CD4-positive, alpha-beta memory T cell (primary cell): ENCODE measurements around the gene LSM5. TPM values are rescaled to one million over a fixed set of nuclear protein-coding genes. Genes with fewer than 3 reads are reported as not detected.
A peak's percentile ranks its signal among the peaks of the same experiment; 100 is the strongest.

Source experiments
- CTCF ChIA-PET: fragments of 350-600 bp; sonication (Branson Sonifier 250); formaldehyde crosslinking; loops from one replicate; lab custom pipeline; 2021; ENCODE audit warnings: inconsistent platforms; ENCODE audit not compliant: partially characterized antibody; lab: Charles Lee
- POLR2A ChIA-PET: fragments of 350-600 bp; sonication (Branson Sonifier 250); formaldehyde crosslinking; loops from one replicate; lab custom pipeline; 2021; ENCODE audit not compliant: partially characterized antibody; lab: Charles Lee
- DNase-seq, 5 donors: peaks; one replicate each; pipeline versions ENCODE4 v3.0.0 to v3.0.0-alpha.2; 2020 to 2022; ENCODE audit warnings: mixed read lengths in 1 of 5
- H3K27ac ChIP-seq: one replicate; pipeline ENCODE4 v1.7.0; 2013; ENCODE audit warnings: low read depth, low read length
- H3K27me3 ChIP-seq: 2 replicates; pipeline ENCODE4 v1.7.0; 2013; ENCODE audit warnings: mild to moderate bottlenecking, low read length, moderate library complexity; ENCODE audit not compliant: insufficient read depth
- H3K36me3 ChIP-seq: 2 replicates; pipeline ENCODE4 v1.7.0; 2013; ENCODE audit warnings: mild to moderate bottlenecking, low read length, moderate library complexity; ENCODE audit not compliant: insufficient read depth
- H3K4me1 ChIP-seq: 2 replicates; pipeline ENCODE4 v1.7.0; 2013; ENCODE audit warnings: mild to moderate bottlenecking, low read length, moderate library complexity; ENCODE audit not compliant: insufficient read depth
- H3K4me3 ChIP-seq, 2 donors: one replicate each; pipeline ENCODE4 v1.7.0; 2013; ENCODE audit warnings: low read length in 2 of 2, mild to moderate bottlenecking in 1 of 2
- H3K9me3 ChIP-seq, 2 donors: one replicate each; pipeline ENCODE4 v1.7.0; 2013; ENCODE audit warnings: low read length in 2 of 2, control low read depth in 1 of 2; ENCODE audit not compliant: control insufficient read depth in 1 of 2
- H3K27ac Mint-ChIP-seq, 7 donors: one replicate each; pipeline ENCODE4 v1.8.0; 2020 to 2021; ENCODE audit warnings: mixed read lengths in 7 of 7, mild to moderate bottlenecking in 6 of 7, inconsistent platforms in 3 of 7, moderate library complexity in 3 of 7
- H3K27me3 Mint-ChIP-seq, 2 donors: one replicate each; pipeline ENCODE4 v1.8.0; 2020 to 2021; ENCODE audit warnings: mixed read lengths in 2 of 2
- H3K36me3 Mint-ChIP-seq, 2 donors: one replicate each; pipeline ENCODE4 v1.8.0; 2020 to 2021; ENCODE audit warnings: mixed read lengths in 2 of 2, inconsistent platforms in 1 of 2, mild to moderate bottlenecking in 1 of 2
- H3K4me1 Mint-ChIP-seq, 4 donors: one replicate each; pipeline ENCODE4 v1.8.0; 2020 to 2021; ENCODE audit warnings: mixed read lengths in 4 of 4, mild to moderate bottlenecking in 1 of 4
- H3K4me3 Mint-ChIP-seq, 8 donors: one replicate each; pipeline ENCODE4 v1.8.0; 2020 to 2021; ENCODE audit warnings: mixed read lengths in 8 of 8, mild to moderate bottlenecking in 7 of 8, moderate library complexity in 6 of 8, inconsistent platforms in 3 of 8
- H3K9me3 Mint-ChIP-seq, 8 donors: one replicate each; pipeline ENCODE4 v1.8.0; 2020 to 2021; ENCODE audit warnings: mixed read lengths in 8 of 8, mild to moderate bottlenecking in 5 of 8, inconsistent platforms in 3 of 8, moderate library complexity in 1 of 8
- intact Hi-C: fragments of 100-400 bp; cut with micrococcal nuclease; formaldehyde crosslinking; loops from one replicate; pipeline ENCODE4 v1.15.1; 2023
- polyA plus RNA-seq, 2 donors: library from polyadenylated mRNA; unstranded; fragments of 300-500 nt; fragmentation: Illumina TruSeq; gene quantifications; one replicate each; pipeline ENCODE4 v1.2.3, GENCODE V29; 2021
- total RNA-seq, 2 experiments: library from RNA; stranded (reverse); gene quantifications; one replicate each; pipeline ENCODE4 v1.2.3, GENCODE V29; 2021

LSM5 gene
- total and polyA plus RNA-seq, 4 experiments from 2014 or later: 37.6 to 183 (median 73.2) TPM

GRCh38 chr7:32533276-32534029 lies 43.3 kb upstream of the LSM5 start:
- no peak overlapping the region for H3K27ac ChIP-seq
- no peaks in the 10 kb centered on the region for H3K4me1 ChIP-seq
- no peak for DNase-seq
- H3K4me3 ChIP-seq: no peak overlapping the region
- CTCF ChIA-PET: no interaction called here
- POLR2A ChIA-PET: no interaction called here
- no peaks in the 10 kb centered on the region for H3K9me3 ChIP-seq
- H3K36me3 ChIP-seq: peaks cover 5% of the 10 kb centered on the region
- intact Hi-C loops: no loop called here
- H3K9me3 Mint-ChIP-seq: no peaks in the 10 kb centered on the region
- peak overlapping the region in 3 of 7 donors; percentile 42 to 81 (median 69) for H3K27ac Mint-ChIP-seq
- H3K4me3 Mint-ChIP-seq: no peak overlapping the region
- H3K27me3 ChIP-seq: no peaks in the 10 kb centered on the region
- peaks cover 2 to 10% of the 10 kb centered on the region in 2 donors for H3K36me3 Mint-ChIP-seq
- peaks cover 13 to 35% (median 18%) of the 10 kb centered on the region in 4 donors for H3K4me1 Mint-ChIP-seq
- no peaks in the 10 kb centered on the region for H3K27me3 Mint-ChIP-seq

GRCh38 chr7:32532716-32533115 lies 42.5 kb upstream of the LSM5 start:
- Histone ChIP-seq H3K9me3 (no peaks in the 10 kb centered on the region), H3K4me3 (no peak overlapping the region), H3K4me1 (no peaks in the 10 kb centered on the region), H3K36me3 (peaks cover 5% of the 10 kb centered on the region), H3K27ac (no peak overlapping the region), H3K27me3 (no peaks in the 10 kb centered on the region)
- H3K4me1 Mint-ChIP-seq: peaks cover 13 to 42% (median 23%) of the 10 kb centered on the region in 4 donors
- DNase-seq: no peak
- POLR2A ChIA-PET: no interaction called here
- peaks cover 0 to 1% (median 0%) of the 10 kb centered on the region in 8 donors for H3K9me3 Mint-ChIP-seq
- peaks cover 2 to 15% of the 10 kb centered on the region in 2 donors for H3K36me3 Mint-ChIP-seq
- intact Hi-C loops: no loop called here
- H3K27me3 Mint-ChIP-seq: no peaks in the 10 kb centered on the region
- H3K27ac Mint-ChIP-seq: no peak overlapping the region
- CTCF ChIA-PET: no interaction called here
- no peak overlapping the region for H3K4me3 Mint-ChIP-seq

GRCh38 chr7:32532086-32532485 lies 41.9 kb upstream of the LSM5 start:
- H3K4me1 Mint-ChIP-seq: peaks cover 14 to 45% (median 26%) of the 10 kb centered on the region in 4 donors
- H3K9me3 Mint-ChIP-seq: peaks cover 0 to 1% (median 0%) of the 10 kb centered on the region in 8 donors
- Histone ChIP-seq H3K9me3 (no peaks in the 10 kb centered on the region), H3K27me3 (no peaks in the 10 kb centered on the region), H3K27ac (no peak overlapping the region), H3K36me3 (peaks cover 5% of the 10 kb centered on the region), H3K4me3 (no peak overlapping the region), H3K4me1 (no peaks in the 10 kb centered on the region)
- DNase-seq: no peak
- H3K4me3 Mint-ChIP-seq: no peak overlapping the region
- no peaks in the 10 kb centered on the region for H3K27me3 Mint-ChIP-seq
- H3K36me3 Mint-ChIP-seq: peaks cover 2 to 16% of the 10 kb centered on the region in 2 donors
- intact Hi-C loops: no loop called here
- ChIA-PET CTCF (no interaction called here), POLR2A (no interaction called here)
- H3K27ac Mint-ChIP-seq: peak overlapping the region in 1 of 7 donors; percentile 69

- H3K4me1 ChIP-seq: no peaks in the 10 kb centered on the region
- no peak overlapping the region for H3K27ac ChIP-seq
- Mint-ChIP-seq H3K4me1 (peaks cover 15 to 41% (median 25%) of the 10 kb centered on the region in 4 donors), H3K27ac (no peak overlapping the region), H3K9me3 (peaks cover 0 to 1% (median 0%) of the 10 kb centered on the region in 8 donors), H3K36me3 (peaks cover 2 to 16% of the 10 kb centered on the region in 2 donors), H3K27me3 (no peaks in the 10 kb centered on the region), H3K4me3 (no peak overlapping the region)
- no peaks in the 10 kb centered on the region for H3K9me3 ChIP-seq
- H3K36me3 ChIP-seq: peaks cover 5% of the 10 kb centered on the region
- ChIA-PET POLR2A (no interaction called here), CTCF (no interaction called here)
- no peak for DNase-seq
- no peaks in the 10 kb centered on the region for H3K27me3 ChIP-seq
- intact Hi-C loops: no loop called here
- no peak overlapping the region for H3K4me3 ChIP-seq
Measured at GRCh38 chr7:32531402-32531801, 41.2 kb upstream of the LSM5 start.

- H3K27ac Mint-ChIP-seq: no peak overlapping the region
- Histone ChIP-seq H3K27ac (no peak overlapping the region), H3K36me3 (no peaks in the 10 kb centered on the region), H3K27me3 (no peaks in the 10 kb centered on the region), H3K4me1 (no peaks in the 10 kb centered on the region), H3K4me3 (no peak overlapping the region), H3K9me3 (no peaks in the 10 kb centered on the region)
- H3K4me3 Mint-ChIP-seq: no peak overlapping the region
- POLR2A ChIA-PET: no interaction called here
- DNase-seq: no peak
- H3K9me3 Mint-ChIP-seq: peaks cover 0 to 1% (median 0%) of the 10 kb centered on the region in 8 donors
- CTCF ChIA-PET: no interaction called here
- peaks cover 15 to 21% of the 10 kb centered on the region in 2 donors for H3K36me3 Mint-ChIP-seq
- no peaks in the 10 kb centered on the region for H3K27me3 Mint-ChIP-seq
- H3K4me1 Mint-ChIP-seq: peaks cover 12 to 41% (median 24%) of the 10 kb centered on the region in 4 donors
- intact Hi-C loops: no loop called here
Measured at GRCh38 chr7:32525839-32526238, 35.7 kb upstream of the LSM5 start.

- no peak for DNase-seq
- no peak overlapping the region for H3K27ac ChIP-seq
- H3K4me1 Mint-ChIP-seq: peaks cover 18 to 51% (median 27%) of the 10 kb centered on the region in 4 donors
- no peaks in the 10 kb centered on the region for H3K4me1 ChIP-seq
- ChIA-PET CTCF (interaction anchor here (0.8 kb wide), 1 partner anchor 24 kb away, joined by 3 read pairs; no protein-coding TSS in a partner anchor), POLR2A (no interaction called here)
- no peak overlapping the region for H3K4me3 ChIP-seq
- H3K27me3 ChIP-seq: no peaks in the 10 kb centered on the region
- H3K27me3 Mint-ChIP-seq: no peaks in the 10 kb centered on the region
- no peak overlapping the region for H3K27ac Mint-ChIP-seq
- peaks cover 0 to 3% of the 10 kb centered on the region in 2 donors for H3K9me3 ChIP-seq
- H3K36me3 ChIP-seq: no peaks in the 10 kb centered on the region
- H3K4me3 Mint-ChIP-seq: no peak overlapping the region
- H3K36me3 Mint-ChIP-seq: peaks cover 27 to 33% of the 10 kb centered on the region in 2 donors
- intact Hi-C loops: no loop called here
- peaks cover 0 to 6% (median 4%) of the 10 kb centered on the region in 8 donors for H3K9me3 Mint-ChIP-seq
Measured at GRCh38 chr7:32524631-32525030, 34.5 kb upstream of the LSM5 start.

- H3K4me1 Mint-ChIP-seq: peaks cover 16 to 42% (median 22%) of the 10 kb centered on the region in 4 donors
- POLR2A ChIA-PET: no interaction called here
- no peak overlapping the region for H3K4me3 ChIP-seq
Measured at GRCh38 chr7:32522746-32523530, 32.8 kb upstream of the LSM5 start.

More at GRCh38 chr7:32522746-32523530, 32.8 kb upstream of the LSM5 start:
- Histone ChIP-seq H3K4me1 (no peaks in the 10 kb centered on the region), H3K27ac (no peak overlapping the region), H3K27me3 (no peaks in the 10 kb centered on the region), H3K9me3 (peaks cover 0 to 3% of the 10 kb centered on the region in 2 donors), H3K36me3 (no peaks in the 10 kb centered on the region)
- DNase-seq: no peak
- no peak overlapping the region for H3K4me3 Mint-ChIP-seq
- intact Hi-C loops: no loop called here
- H3K36me3 Mint-ChIP-seq: peaks cover 29 to 32% of the 10 kb centered on the region in 2 donors
- H3K9me3 Mint-ChIP-seq: peaks cover 0 to 9% (median 5%) of the 10 kb centered on the region in 8 donors
- H3K27ac Mint-ChIP-seq: peak overlapping the region in 1 of 7 donors; percentile 41
- CTCF ChIA-PET: no interaction called here
- H3K27me3 Mint-ChIP-seq: no peaks in the 10 kb centered on the region
